AG04449 (cell line): Measurements from ENCODE around the gene GTF2IRD1.
A peak's percentile ranks its signal among the peaks of the same experiment; 100 is the strongest.

ENCODE experiments used
- CTCF ChIA-PET: fragments of 350-600 bp; formaldehyde crosslinking; extraction: SDS; loops from one replicate; lab custom pipeline; 2021; ENCODE audit warnings: antibody characterized with exemption; lab: Yijun Ruan, JAX
- POLR2A ChIA-PET: fragments of 400-600, 350-600 bp; formaldehyde crosslinking; extraction: SDS; loops from one replicate; lab custom pipeline; 2020; ENCODE audit warnings: antibody characterized with exemption, inconsistent platforms; lab: Yijun Ruan, JAX
- DNase-seq: peaks from one replicate; pipeline ENCODE4 v3.0.0-alpha.2; 2010; ENCODE audit warnings: low read depth, low spot score
- H3K4me3 ChIP-seq: 2 replicates; pipeline ENCODE4 v1.5.1; 2011; ENCODE audit warnings: low read depth, mild to moderate bottlenecking, control low read depth, low read length
- CTCF ChIP-seq: IDR thresholded peaks from one replicate; pipeline ENCODE4 v1.5.1; 2011; ENCODE audit warnings: mild to moderate bottlenecking, moderate library complexity, low read length, control low read depth, inconsistent platforms; ENCODE audit not compliant: insufficient read depth; ENCODE audit errors: missing control alignments

Gene GTF2IRD1

GRCh38 chr7:74478671-74479065, 25.0 kb downstream of the GTF2IRD1 start:
- TF ChIP-seq CTCF = no peak
- CTCF ChIA-PET = interaction anchor here (0.5 kb wide), 1 partner anchor 97 kb away, joined by 3 read pairs; no protein-coding TSS in a partner anchor
- H3K4me3 ChIP-seq = no peak overlapping the region
- no peak for DNase-seq
- POLR2A ChIA-PET = no interaction called here

GRCh38 chr7:74479066-74479781, 25.5 kb downstream of the GTF2IRD1 start:
- ChIA-PET CTCF (interaction anchor here (0.5 kb wide), 1 partner anchor 97 kb away, joined by 3 read pairs; no protein-coding TSS in a partner anchor), POLR2A (no interaction called here)
- no peak for DNase-seq
- no peak for TF ChIP-seq CTCF
- no peak overlapping the region for H3K4me3 ChIP-seq

GRCh38 chr7:74479961-74480829, 26.5 kb downstream of the GTF2IRD1 start:
- peak overlapping the region; percentile 12 for H3K4me3 ChIP-seq
- TF ChIP-seq CTCF = no peak
- POLR2A ChIA-PET = no interaction called here
- CTCF ChIA-PET = no interaction called here
- peak; percentile 46 for DNase-seq

- no peak overlapping the region; the same call in 1 of the 2 replicates for H3K4me3 ChIP-seq
- TF ChIP-seq CTCF = no peak
- CTCF ChIA-PET = interaction anchor here (0.8 kb wide), 1 partner anchor 32 kb away, joined by 3 read pairs; no protein-coding TSS in a partner anchor
- POLR2A ChIA-PET = no interaction called here
- DNase-seq = no peak
Measured at GRCh38 chr7:74480861-74481417, 27.2 kb downstream of the GTF2IRD1 start.

GRCh38 chr7:74481458-74482196, 27.9 kb downstream of the GTF2IRD1 start:
- DNase-seq = no peak
- no peak overlapping the region for H3K4me3 ChIP-seq
- TF ChIP-seq CTCF = no peak
- POLR2A ChIA-PET = no interaction called here
- CTCF ChIA-PET = interaction anchor here (0.8 kb wide), 1 partner anchor 32 kb away, joined by 3 read pairs; no protein-coding TSS in a partner anchor

GRCh38 chr7:74482197-74482467, 28.4 kb downstream of the GTF2IRD1 start:
- CTCF ChIA-PET = no interaction called here
- POLR2A ChIA-PET = no interaction called here
- TF ChIP-seq CTCF = no peak
- no peak for DNase-seq
- no peak overlapping the region for H3K4me3 ChIP-seq
